MM.1S (cell line): ENCODE data around the gene TCHHL1.

Source experiments
- DNase-seq: peaks from one replicate; pipeline ENCODE4 v3.0.0-alpha.2; 2015
- H2AFZ ChIP-seq: fragments of 300-600 bp; sonication (generic); 2 replicates; pipeline ENCODE4 v1.6.0; 2016; ENCODE audit warnings: antibody characterized with exemption, low read length
- H3F3A ChIP-seq: fragments of 300-600 bp; sonication (generic); 2 replicates; pipeline ENCODE4 v1.6.1; 2016; ENCODE audit warnings: mild to moderate bottlenecking, antibody characterized with exemption, low read length, moderate library complexity, mixed read lengths; ENCODE audit not compliant: insufficient read depth
- H3K27ac ChIP-seq: fragments of 300-600 bp; sonication (generic); 2 replicates; pipeline ENCODE4 v1.5.1; 2016; ENCODE audit warnings: mild to moderate bottlenecking, low read length
- H3K27me3 ChIP-seq: fragments of 300-600 bp; sonication (generic); replicated peaks from 2 replicates; pipeline ENCODE4 v1.6.0; 2016; ENCODE audit warnings: low read length; ENCODE audit not compliant: insufficient read depth
- H3K36me3 ChIP-seq: fragments of 300-600 bp; sonication (generic); replicated peaks from 2 replicates; pipeline ENCODE4 v1.6.1; 2016; ENCODE audit warnings: mild to moderate bottlenecking, low read length, mixed read lengths; ENCODE audit not compliant: insufficient read depth
- H3K4me1 ChIP-seq: fragments of 300-600 bp; sonication (generic); 2 replicates; pipeline ENCODE4 v1.6.1; 2016; ENCODE audit warnings: low read length, mixed read lengths
- H3K4me2 ChIP-seq: fragments of 300-600 bp; sonication (generic); 2 replicates; pipeline ENCODE4 v1.6.0; 2016; ENCODE audit warnings: low read depth, low read length
- H3K4me3 ChIP-seq: fragments of 300-600 bp; sonication (generic); 2 replicates; pipeline ENCODE4 v1.5.1; 2016; ENCODE audit warnings: low read length, mixed read lengths
- H3K79me2 ChIP-seq: fragments of 300-600 bp; sonication (generic); 2 replicates; pipeline ENCODE4 v1.6.1; 2016; ENCODE audit warnings: mixed run types, low read length, mixed read lengths
- H3K9ac ChIP-seq: fragments of 300-600 bp; sonication (generic); 2 replicates; pipeline ENCODE4 v1.6.1; 2016; ENCODE audit warnings: low read length, mixed read lengths
- H3K9me2 ChIP-seq: fragments of 300-600 bp; sonication (generic); replicated peaks from 2 replicates; pipeline ENCODE4 v1.6.1; 2016; ENCODE audit warnings: mild to moderate bottlenecking, low read length, mixed read lengths; ENCODE audit not compliant: insufficient read depth
- H3K9me3 ChIP-seq: fragments of 300-600 bp; sonication (generic); replicated peaks from 2 replicates; pipeline ENCODE4 v1.6.1; 2016; ENCODE audit warnings: mild to moderate bottlenecking, low read length, mixed read lengths; ENCODE audit not compliant: insufficient read depth
- H4K20me1 ChIP-seq: fragments of 300-600 bp; sonication (generic); 2 replicates; pipeline ENCODE4 v1.6.1; 2016; ENCODE audit warnings: mild to moderate bottlenecking, low read length, moderate library complexity, mixed read lengths; ENCODE audit not compliant: insufficient read depth
- CTCF ChIP-seq: fragments of 300-600 bp; sonication (generic); IDR thresholded peaks from 2 replicates; pipeline ENCODE4 v1.5.1; 2016; ENCODE audit warnings: antibody characterized with exemption, low read length, mixed read lengths
- EZH2 ChIP-seq: fragments of 300-600 bp; sonication (generic); optimal IDR thresholded peaks from 2 replicates; pipeline ENCODE3; 2017; ENCODE audit warnings: low read depth, mild to moderate bottlenecking, antibody characterized with exemption, low read length, mixed read lengths
- EZH2phosphoT487 ChIP-seq: fragments of 300-600 bp; sonication (generic); IDR thresholded peaks from 2 replicates; pipeline ENCODE4 v1.6.1; 2018; ENCODE audit warnings: antibody characterized with exemption, low read length

TCHHL1 gene

GRCh38 chr1:152078831-152079441 lies 9.9 kb downstream of the TCHHL1 start:
- Histone ChIP-seq H3K4me1 (no peaks in the 10 kb centered on the region), H3F3A (no peaks in the 10 kb centered on the region), H3K9ac (no peak overlapping the region), H3K9me3 (no peaks in the 10 kb centered on the region), H3K4me2 (no peak overlapping the region), H3K36me3 (no peaks in the 10 kb centered on the region), H3K4me3 (no peak overlapping the region), H3K9me2 (no peaks in the 10 kb centered on the region), H3K27ac (no peak overlapping the region), H2AFZ (no peak overlapping the region), H3K79me2 (no peaks in the 10 kb centered on the region), H4K20me1 (no peaks in the 10 kb centered on the region), H3K27me3 (no peaks in the 10 kb centered on the region)
- DNase-seq, result no peak
- no peak for TF ChIP-seq EZH2phosphoT487

GRCh38 chr1:152072311-152072710 lies 16.6 kb downstream of the TCHHL1 start:
- H3K27me3 ChIP-seq, result no peaks in the 10 kb centered on the region
- no peaks in the 10 kb centered on the region for H3K36me3 ChIP-seq
- no peaks in the 10 kb centered on the region for H3K9me2 ChIP-seq
- no peak overlapping the region for H3K9ac ChIP-seq
- no peaks in the 10 kb centered on the region for H3F3A ChIP-seq
- H3K27ac ChIP-seq, result no peak overlapping the region
- DNase-seq, result no peak
- no peak for TF ChIP-seq EZH2
- TF ChIP-seq CTCF, result no peak
- TF ChIP-seq EZH2phosphoT487, result no peak
- H3K4me1 ChIP-seq, result no peaks in the 10 kb centered on the region
- no peak overlapping the region for H2AFZ ChIP-seq
- no peak overlapping the region for H3K4me3 ChIP-seq
- no peaks in the 10 kb centered on the region for H3K9me3 ChIP-seq
- H3K79me2 ChIP-seq, result no peaks in the 10 kb centered on the region
- no peaks in the 10 kb centered on the region for H4K20me1 ChIP-seq
- no peak overlapping the region for H3K4me2 ChIP-seq

GRCh38 chr1:152071123-152071522 lies 17.7 kb downstream of the TCHHL1 start:
- Histone ChIP-seq H4K20me1 (no peaks in the 10 kb centered on the region), H3K9ac (no peak overlapping the region), H3K4me3 (no peak overlapping the region), H3K79me2 (no peaks in the 10 kb centered on the region), H3K4me2 (no peak overlapping the region), H3K36me3 (no peaks in the 10 kb centered on the region), H3K27ac (no peak overlapping the region), H2AFZ (no peak overlapping the region), H3F3A (no peaks in the 10 kb centered on the region), H3K9me2 (no peaks in the 10 kb centered on the region), H3K27me3 (no peaks in the 10 kb centered on the region), H3K4me1 (no peaks in the 10 kb centered on the region), H3K9me3 (no peaks in the 10 kb centered on the region)
- TF ChIP-seq EZH2phosphoT487 (no peak), CTCF (no peak), EZH2 (no peak)
- no peak for DNase-seq

GRCh38 chr1:152067929-152068328 lies 20.9 kb downstream of the TCHHL1 start:
- no peak overlapping the region for H3K27ac ChIP-seq
- H3K9me2 ChIP-seq, result no peaks in the 10 kb centered on the region
- H3F3A ChIP-seq, result no peaks in the 10 kb centered on the region
- no peak for TF ChIP-seq EZH2phosphoT487
- H4K20me1 ChIP-seq, result no peaks in the 10 kb centered on the region
- no peak overlapping the region for H3K4me2 ChIP-seq
- no peaks in the 10 kb centered on the region for H3K79me2 ChIP-seq
- H3K9me3 ChIP-seq, result no peaks in the 10 kb centered on the region
- DNase-seq, result no peak
- no peak overlapping the region for H2AFZ ChIP-seq
- H3K9ac ChIP-seq, result no peak overlapping the region
- H3K4me3 ChIP-seq, result no peak overlapping the region
- no peaks in the 10 kb centered on the region for H3K4me1 ChIP-seq
- H3K27me3 ChIP-seq, result no peaks in the 10 kb centered on the region
- H3K36me3 ChIP-seq, result no peaks in the 10 kb centered on the region
